Immature natural killer cell (primary cell): Measurements from ENCODE around the gene TRDN. TPM values are rescaled to one million over a fixed set of nuclear protein-coding genes. Genes with fewer than 3 reads are reported as not detected.

ENCODE experiments used
- DNase-seq, 3 donors: peaks; one replicate each; pipeline ENCODE4 v3.0.0; 2022; ENCODE audit warnings: mixed read lengths in 1 of 3
- H3K27ac Mint-ChIP-seq, 6 donors: one replicate each; pipeline ENCODE4 v1.8.0; 2020; ENCODE audit warnings: mixed read lengths in 6 of 6, mild to moderate bottlenecking in 5 of 6, inconsistent platforms in 4 of 6, moderate library complexity in 3 of 6
- H3K27me3 Mint-ChIP-seq, 3 donors: one replicate each; pipeline ENCODE4 v1.8.0; 2020 to 2021; ENCODE audit warnings: low read depth in 3 of 3, mild to moderate bottlenecking in 3 of 3, mixed read lengths in 3 of 3, moderate library complexity in 3 of 3, inconsistent platforms in 1 of 3
- H3K36me3 Mint-ChIP-seq, 3 donors: one replicate each; pipeline ENCODE4 v1.8.0; 2020; ENCODE audit warnings: mixed read lengths in 3 of 3, inconsistent platforms in 2 of 3, mild to moderate bottlenecking in 2 of 3
- H3K4me1 Mint-ChIP-seq, 2 donors: one replicate each; pipeline ENCODE4 v1.8.0; 2020; ENCODE audit warnings: inconsistent platforms in 2 of 2, mild to moderate bottlenecking in 2 of 2, mixed read lengths in 2 of 2, moderate library complexity in 1 of 2
- H3K4me3 Mint-ChIP-seq, 5 donors: one replicate each; pipeline ENCODE4 v1.8.0; 2020; ENCODE audit warnings: mild to moderate bottlenecking in 5 of 5, mixed read lengths in 5 of 5, inconsistent platforms in 3 of 5, moderate library complexity in 3 of 5
- H3K9me3 Mint-ChIP-seq, 6 donors: one replicate each; pipeline ENCODE4 v1.8.0; 2020; ENCODE audit warnings: mild to moderate bottlenecking in 6 of 6, mixed read lengths in 6 of 6, inconsistent platforms in 4 of 6, moderate library complexity in 3 of 6
- polyA plus RNA-seq, 3 donors: library from polyadenylated mRNA; unstranded; fragments of 300-500 nt; fragmentation: Illumina TruSeq; gene quantifications; one replicate each; pipeline ENCODE4 v1.2.3, GENCODE V29; 2021

Gene TRDN
- polyA plus RNA-seq, 3 donors from 2014 or later = not detected

DNA sequence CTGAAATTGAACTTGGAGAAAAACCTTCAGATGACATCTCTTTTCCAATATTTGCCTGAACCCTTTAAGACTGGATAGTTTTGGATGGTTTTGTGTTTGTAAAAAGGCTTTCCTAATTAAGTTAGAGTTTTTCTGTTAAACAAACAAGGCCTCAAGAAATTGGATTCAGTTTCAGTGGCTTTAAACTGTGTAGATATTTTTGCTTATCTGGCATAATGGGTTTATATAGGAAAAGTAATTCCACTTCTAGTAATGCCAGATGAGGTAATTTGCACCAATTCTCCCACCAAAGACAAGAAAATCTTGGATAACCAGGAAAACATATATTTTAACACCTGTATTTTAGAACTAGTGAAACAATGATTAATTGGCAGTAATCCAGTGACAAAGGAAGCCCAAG, 12.0 kb upstream of the TRDN start:
- Mint-ChIP-seq H3K36me3 (no peaks in the 10 kb centered on the region), H3K4me1 (no peaks in the 10 kb centered on the region), H3K4me3 (no peak overlapping the region), H3K27ac (no peak overlapping the region), H3K9me3 (peaks cover 3 to 17% (median 6%) of the 10 kb centered on the region in 6 donors), H3K27me3 (peaks cover 0 to 2% (median 0%) of the 10 kb centered on the region in 3 donors)
- no peak for DNase-seq

GRCh38 chr6:123648020-123648580, 11.3 kb upstream of the TRDN start:
- Mint-ChIP-seq H3K4me3 (no peak overlapping the region), H3K4me1 (no peaks in the 10 kb centered on the region), H3K27me3 (peaks cover 0 to 2% (median 0%) of the 10 kb centered on the region in 3 donors), H3K36me3 (no peaks in the 10 kb centered on the region), H3K27ac (no peak overlapping the region), H3K9me3 (peaks cover 3 to 17% (median 6%) of the 10 kb centered on the region in 6 donors)
- DNase-seq = no peak

GRCh38 chr6:123641497-123641896, 4.7 kb upstream of the TRDN start:
- H3K36me3 Mint-ChIP-seq = no peaks in the 10 kb centered on the region
- H3K27ac Mint-ChIP-seq = no peak overlapping the region
- H3K4me1 Mint-ChIP-seq = no peaks in the 10 kb centered on the region

DNA sequence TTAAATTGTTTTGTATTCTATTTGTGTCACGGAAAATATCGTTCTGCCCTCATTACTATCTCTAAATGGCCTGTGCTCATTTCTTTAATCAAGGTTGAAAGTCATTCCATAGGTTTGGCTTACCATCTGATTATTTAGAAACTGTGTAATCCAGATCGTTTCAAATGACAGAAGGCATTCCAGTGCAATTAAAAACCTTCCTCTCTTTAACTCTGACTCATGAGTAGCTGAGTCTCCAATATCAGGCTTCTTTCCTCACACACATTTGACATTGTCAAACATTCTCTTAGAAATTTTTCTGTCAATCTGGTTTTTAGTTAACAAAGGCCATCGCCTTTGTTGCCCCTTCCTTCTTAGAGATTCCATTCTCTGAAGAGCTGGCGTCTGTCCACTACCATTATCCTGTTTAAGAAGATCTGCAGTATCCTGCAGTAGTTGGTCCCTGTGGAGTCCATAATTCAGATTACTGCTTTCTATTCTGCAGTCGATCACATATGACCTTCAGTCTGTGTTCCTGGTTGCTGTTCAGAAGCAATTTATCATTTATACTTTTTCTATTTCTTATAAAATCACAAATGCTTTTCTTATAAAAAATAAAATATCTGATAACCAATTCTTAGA, 3.9 kb upstream of the TRDN start:
- Mint-ChIP-seq H3K36me3 (no peaks in the 10 kb centered on the region), H3K9me3 (peaks cover 0 to 19% (median 5%) of the 10 kb centered on the region in 6 donors), H3K4me3 (no peak overlapping the region), H3K4me1 (no peaks in the 10 kb centered on the region), H3K27ac (no peak overlapping the region), H3K27me3 (peaks cover 0 to 2% (median 1%) of the 10 kb centered on the region in 3 donors)
- no peak for DNase-seq

More at GRCh38 chr6:123641497-123641896, 4.7 kb upstream of the TRDN start:
- Mint-ChIP-seq H3K4me3 (no peak overlapping the region), H3K9me3 (peaks cover under 1 to 16% (median 5%) of the 10 kb centered on the region in 6 donors), H3K27me3 (peaks cover 0 to 2% (median 1%) of the 10 kb centered on the region in 3 donors)
- no peak for DNase-seq

GRCh38 chr6:123638865-123639264, 2.1 kb upstream of the TRDN start:
- H3K4me1 Mint-ChIP-seq = no peaks in the 10 kb centered on the region
- no peak overlapping the region for H3K27ac Mint-ChIP-seq
- H3K9me3 Mint-ChIP-seq = peaks cover 0 to 16% (median 4%) of the 10 kb centered on the region in 6 donors
- peaks cover 0 to 2% (median 1%) of the 10 kb centered on the region in 3 donors for H3K27me3 Mint-ChIP-seq
- DNase-seq = no peak
- no peaks in the 10 kb centered on the region for H3K36me3 Mint-ChIP-seq
- H3K4me3 Mint-ChIP-seq = no peak overlapping the region

DNA sequence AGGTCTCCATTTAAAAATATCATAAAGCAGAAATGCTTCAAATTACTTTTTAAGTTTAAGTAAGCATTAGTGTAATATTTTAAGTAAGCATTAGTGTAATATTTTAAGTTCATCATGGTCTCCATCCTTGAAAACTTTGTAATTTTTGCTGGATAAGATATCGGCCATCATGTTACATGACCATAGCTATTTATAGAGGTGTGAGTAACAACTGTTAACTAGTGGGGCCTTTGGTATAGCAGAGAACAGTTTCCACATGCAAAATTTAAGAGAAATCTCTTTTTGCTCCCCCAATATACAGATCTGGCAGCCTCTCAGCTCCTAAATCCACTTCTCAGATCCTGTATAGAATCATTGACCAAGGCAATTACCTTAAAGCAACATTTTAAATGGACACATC, 468 bp downstream of the TRDN start:
- Mint-ChIP-seq H3K4me1 (no peaks in the 10 kb centered on the region), H3K27me3 (peaks cover 0 to 1% (median 1%) of the 10 kb centered on the region in 3 donors), H3K4me3 (no peak overlapping the region), H3K36me3 (no peaks in the 10 kb centered on the region), H3K9me3 (peaks cover 0 to 13% (median 1%) of the 10 kb centered on the region in 6 donors), H3K27ac (no peak overlapping the region)
- no peak for DNase-seq

- Mint-ChIP-seq H3K4me3 (no peak overlapping the region), H3K9me3 (peaks cover 0 to 13% (median 3%) of the 10 kb centered on the region in 6 donors), H3K36me3 (no peaks in the 10 kb centered on the region), H3K27me3 (peaks cover 0 to 3% (median 1%) of the 10 kb centered on the region in 3 donors), H3K27ac (no peak overlapping the region), H3K4me1 (no peaks in the 10 kb centered on the region)
- no peak for DNase-seq
Measured at GRCh38 chr6:123635567-123635966, 1.2 kb downstream of the TRDN start.

GRCh38 chr6:123635144-123635543, 1.6 kb downstream of the TRDN start:
- H3K36me3 Mint-ChIP-seq = no peaks in the 10 kb centered on the region
- DNase-seq = no peak
- H3K4me3 Mint-ChIP-seq = no peak overlapping the region
- peaks cover 0 to 13% (median 2%) of the 10 kb centered on the region in 6 donors for H3K9me3 Mint-ChIP-seq
- no peaks in the 10 kb centered on the region for H3K4me1 Mint-ChIP-seq
- peaks cover 0 to 3% (median 1%) of the 10 kb centered on the region in 3 donors for H3K27me3 Mint-ChIP-seq
- no peak overlapping the region for H3K27ac Mint-ChIP-seq

GRCh38 chr6:123632641-123633040, 4.1 kb downstream of the TRDN start:
- DNase-seq = no peak
- no peaks in the 10 kb centered on the region for H3K4me1 Mint-ChIP-seq
- H3K27ac Mint-ChIP-seq = no peak overlapping the region
- H3K9me3 Mint-ChIP-seq = peaks cover 0 to 18% (median 2%) of the 10 kb centered on the region in 6 donors
- peaks cover 0 to 3% (median 0%) of the 10 kb centered on the region in 3 donors for H3K27me3 Mint-ChIP-seq
- H3K4me3 Mint-ChIP-seq = no peak overlapping the region
- no peaks in the 10 kb centered on the region for H3K36me3 Mint-ChIP-seq

DNA sequence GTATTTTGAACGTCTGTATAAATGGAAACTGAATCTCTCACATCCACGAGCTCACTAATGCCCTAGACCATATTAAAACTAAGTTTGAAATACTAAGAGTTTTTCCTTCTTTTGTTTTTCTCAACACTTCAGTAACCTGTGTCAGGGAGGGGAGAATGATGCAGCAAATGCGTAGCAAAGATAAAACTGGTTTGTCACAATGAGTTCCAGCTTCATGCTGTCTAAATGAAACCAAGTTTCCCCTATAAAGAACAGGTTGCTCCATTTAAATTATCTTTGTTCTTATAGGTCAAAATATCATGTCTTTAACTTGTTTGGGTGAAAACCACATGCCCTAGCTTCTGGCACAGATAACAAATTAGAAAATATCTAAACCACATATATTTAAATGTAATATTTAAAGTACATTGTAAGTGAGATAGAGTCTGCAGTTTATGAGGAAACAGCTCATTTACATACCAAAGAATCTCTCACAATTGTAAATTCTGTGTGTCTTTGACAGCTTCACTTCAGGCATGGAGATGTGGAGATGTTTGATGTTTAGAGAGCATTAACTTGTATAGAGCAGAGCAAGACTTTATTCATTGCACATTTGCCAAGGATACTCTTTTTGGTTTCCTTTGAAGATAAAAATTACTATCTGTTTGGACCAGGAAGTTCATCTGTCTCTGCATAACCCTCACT, 7.3 kb downstream of the TRDN start:
- Mint-ChIP-seq H3K9me3 (peaks cover 0 to 8% (median 3%) of the 10 kb centered on the region in 6 donors), H3K36me3 (no peaks in the 10 kb centered on the region), H3K27ac (no peak overlapping the region), H3K4me1 (no peaks in the 10 kb centered on the region), H3K4me3 (no peak overlapping the region), H3K27me3 (peaks cover 0 to 1% (median 1%) of the 10 kb centered on the region in 3 donors)
- DNase-seq = no peak

- H3K9me3 Mint-ChIP-seq = peaks cover 0 to 13% (median 2%) of the 10 kb centered on the region in 6 donors
- no peak overlapping the region for H3K27ac Mint-ChIP-seq
- no peak for DNase-seq
- peaks cover 0 to 3% (median 0%) of the 10 kb centered on the region in 3 donors for H3K27me3 Mint-ChIP-seq
- no peaks in the 10 kb centered on the region for H3K4me1 Mint-ChIP-seq
- H3K36me3 Mint-ChIP-seq = no peaks in the 10 kb centered on the region
- H3K4me3 Mint-ChIP-seq = no peak overlapping the region
Measured at GRCh38 chr6:123625696-123626095, 11.1 kb downstream of the TRDN start.

- peaks cover 0 to 14% (median 2%) of the 10 kb centered on the region in 6 donors for H3K9me3 Mint-ChIP-seq
- H3K4me1 Mint-ChIP-seq = no peaks in the 10 kb centered on the region
- no peaks in the 10 kb centered on the region for H3K36me3 Mint-ChIP-seq
- H3K27me3 Mint-ChIP-seq = peaks cover 0 to 3% (median 0%) of the 10 kb centered on the region in 3 donors
- DNase-seq = no peak
- no peak overlapping the region for H3K4me3 Mint-ChIP-seq
- no peak overlapping the region for H3K27ac Mint-ChIP-seq
Measured at GRCh38 chr6:123622780-123623179, 14.0 kb downstream of the TRDN start.

- Mint-ChIP-seq H3K27ac (no peak overlapping the region), H3K4me3 (no peak overlapping the region), H3K4me1 (no peaks in the 10 kb centered on the region), H3K9me3 (peaks cover 0 to 12% (median 2%) of the 10 kb centered on the region in 6 donors), H3K27me3 (peaks cover 0 to 3% (median 2%) of the 10 kb centered on the region in 3 donors), H3K36me3 (no peaks in the 10 kb centered on the region)
- no peak for DNase-seq
Measured at GRCh38 chr6:123619156-123619555, 17.6 kb downstream of the TRDN start.

DNA sequence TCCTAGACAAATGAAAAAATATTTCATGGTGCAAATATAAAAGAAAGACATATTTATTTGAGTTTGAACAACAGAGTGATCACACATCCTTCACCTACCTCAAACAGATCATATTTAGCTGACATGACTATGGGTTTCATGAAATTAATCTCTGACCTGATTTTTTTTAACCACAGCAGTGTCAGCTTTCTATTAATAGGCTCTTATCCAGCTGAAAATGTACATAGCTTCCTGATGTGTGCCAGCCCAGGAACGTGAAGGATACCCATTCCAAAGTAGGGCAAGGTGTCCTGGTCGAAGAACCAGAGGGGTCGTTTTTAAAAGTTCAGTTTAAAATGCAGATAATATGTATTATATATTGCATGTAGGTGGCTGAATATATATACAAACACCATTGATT, 19.8 kb downstream of the TRDN start:
- Mint-ChIP-seq H3K4me1 (no peaks in the 10 kb centered on the region), H3K4me3 (no peak overlapping the region), H3K36me3 (no peaks in the 10 kb centered on the region), H3K27me3 (peaks cover 0 to 3% (median 2%) of the 10 kb centered on the region in 3 donors), H3K9me3 (peaks cover 0 to 5% (median 0%) of the 10 kb centered on the region in 6 donors), H3K27ac (no peak overlapping the region)
- no peak for DNase-seq
